Fibroblast of lung (primary cell): ENCODE results near the gene CD47.

Source experiments
- EZH2 ChIP-seq: IDR thresholded peaks from 2 replicates; pipeline ENCODE4 v1.5.1; 2012; ENCODE audit warnings: low read length, control low read depth, mild to moderate bottlenecking; ENCODE audit errors: missing control alignments
- TF ChIP-seq, protein P1 (sequence below), 2 donors: IDR thresholded peaks in 1 of 2; conservative IDR thresholded peaks in 1 of 2; 1 replicate in 1 of 2; 2 replicates in 1 of 2; pipeline ENCODE4 v1.5.1; 2011 to 2012; ENCODE audit warnings: low read length in 2 of 2, control low read depth in 1 of 2, inconsistent platforms in 1 of 2, low read depth in 1 of 2, mild to moderate bottlenecking in 1 of 2

DNA sequence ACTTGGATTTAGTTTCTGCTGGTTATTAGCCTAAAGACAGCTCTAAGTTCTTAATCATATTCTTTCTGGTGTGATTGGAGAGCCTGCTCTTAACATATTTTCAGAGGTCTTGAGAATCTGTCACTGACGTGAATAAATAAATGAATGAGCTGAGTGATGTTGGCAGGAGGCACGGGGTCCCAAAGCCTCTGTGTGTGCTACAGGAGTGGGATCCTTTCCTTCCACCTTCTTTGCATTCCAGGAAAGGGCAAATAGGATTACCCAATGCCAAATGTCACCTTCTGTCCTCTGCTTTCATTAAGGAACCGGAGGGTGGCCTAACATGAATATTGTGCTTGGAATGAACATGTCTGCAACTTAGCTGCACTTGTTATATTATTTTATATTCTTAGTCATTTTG, 53.1 kb downstream of the CD47 start:
- TF ChIP-seq, protein P1, sequence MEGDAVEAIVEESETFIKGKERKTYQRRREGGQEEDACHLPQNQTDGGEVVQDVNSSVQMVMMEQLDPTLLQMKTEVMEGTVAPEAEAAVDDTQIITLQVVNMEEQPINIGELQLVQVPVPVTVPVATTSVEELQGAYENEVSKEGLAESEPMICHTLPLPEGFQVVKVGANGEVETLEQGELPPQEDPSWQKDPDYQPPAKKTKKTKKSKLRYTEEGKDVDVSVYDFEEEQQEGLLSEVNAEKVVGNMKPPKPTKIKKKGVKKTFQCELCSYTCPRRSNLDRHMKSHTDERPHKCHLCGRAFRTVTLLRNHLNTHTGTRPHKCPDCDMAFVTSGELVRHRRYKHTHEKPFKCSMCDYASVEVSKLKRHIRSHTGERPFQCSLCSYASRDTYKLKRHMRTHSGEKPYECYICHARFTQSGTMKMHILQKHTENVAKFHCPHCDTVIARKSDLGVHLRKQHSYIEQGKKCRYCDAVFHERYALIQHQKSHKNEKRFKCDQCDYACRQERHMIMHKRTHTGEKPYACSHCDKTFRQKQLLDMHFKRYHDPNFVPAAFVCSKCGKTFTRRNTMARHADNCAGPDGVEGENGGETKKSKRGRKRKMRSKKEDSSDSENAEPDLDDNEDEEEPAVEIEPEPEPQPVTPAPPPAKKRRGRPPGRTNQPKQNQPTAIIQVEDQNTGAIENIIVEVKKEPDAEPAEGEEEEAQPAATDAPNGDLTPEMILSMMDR (conservative IDR thresholded peaks at IDR 0.05 in 1 of 2, IDR thresholded peaks at IDR 0.05 in 1 of 2; ENCODE audit: low read depth in 1 of 2, low read length in 2 of 2), result no peak
- no peak for TF ChIP-seq EZH2
